Ammon's horn (tissue), 1 donor: ENCODE results near the gene SEMA3F.
A peak's percentile ranks its signal among the peaks of the same experiment; 100 is the strongest.

Source experiments
- DNase-seq: peaks from one replicate; pipeline ENCODE4 v3.0.0-alpha.2; 2016; ENCODE audit warnings: low spot score

The SEMA3F gene

DNA sequence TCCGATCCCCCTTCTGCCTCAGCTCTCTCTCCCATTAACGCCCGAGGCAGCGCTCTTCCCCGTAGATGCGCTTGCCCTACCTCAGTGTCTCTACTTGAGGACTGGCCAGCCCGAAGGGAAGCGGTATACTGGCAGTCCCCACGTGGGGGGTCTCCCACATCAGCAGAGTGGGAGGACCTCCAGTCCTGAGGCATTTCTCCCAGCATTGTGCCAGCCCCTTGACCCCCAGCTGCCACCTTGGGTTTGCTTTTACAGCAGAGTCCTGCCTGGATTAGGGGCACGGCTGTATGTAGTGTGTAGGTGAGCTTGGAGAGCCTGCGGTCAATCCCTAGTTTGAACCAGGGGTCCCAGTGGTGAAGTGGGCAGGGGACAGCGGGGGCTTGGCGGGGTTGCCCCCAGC is 767 bp downstream of the SEMA3F start:
- DNase-seq: no peak

DNA sequence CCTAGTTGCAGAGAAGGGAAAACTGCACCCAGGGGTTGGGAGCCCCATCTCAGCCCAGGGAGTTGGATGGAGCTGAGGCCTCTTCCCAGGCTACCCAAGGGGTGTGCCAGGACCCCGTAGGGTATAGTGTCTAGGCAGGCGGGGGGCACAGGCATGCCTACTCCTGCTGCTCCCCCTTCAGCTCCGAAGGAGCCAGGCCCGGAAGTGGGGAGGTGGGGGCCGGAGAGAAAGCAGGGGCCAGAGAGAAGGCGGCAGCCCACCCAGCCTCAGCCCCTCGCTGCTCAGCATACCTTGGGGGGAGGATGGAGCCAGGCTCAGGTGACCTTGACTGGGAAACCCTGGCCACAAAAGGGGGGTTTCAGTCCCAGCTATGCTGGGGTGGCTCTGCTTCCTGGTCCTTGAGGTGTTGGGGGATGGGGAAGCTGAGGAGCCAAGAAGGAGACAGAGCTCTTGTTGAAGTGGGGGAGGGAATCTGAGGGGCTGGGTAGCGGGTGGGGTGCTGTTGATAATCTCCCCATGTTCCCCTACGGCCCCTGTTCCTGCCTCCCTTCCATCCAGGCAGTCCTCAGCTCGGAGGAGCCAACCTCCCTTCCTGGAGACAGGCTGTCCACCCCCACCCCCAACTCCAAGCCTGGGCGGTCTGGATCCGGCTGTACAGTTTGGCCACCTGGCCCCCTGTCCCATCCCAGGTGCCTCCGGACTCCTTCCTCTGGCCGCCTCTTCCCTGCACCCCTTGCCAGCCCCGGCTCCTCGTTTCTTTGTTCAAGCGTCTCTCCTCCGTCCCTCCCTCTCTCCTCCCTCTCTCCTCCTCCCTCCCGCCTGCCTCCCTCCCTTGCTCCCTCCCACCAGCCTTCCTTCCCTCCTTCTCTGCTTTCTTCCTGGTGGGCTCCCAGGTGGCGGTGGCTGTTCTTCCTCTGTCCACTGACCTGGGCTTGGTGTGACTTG is 1.7 kb downstream of the SEMA3F start:
- no peak for DNase-seq

DNA sequence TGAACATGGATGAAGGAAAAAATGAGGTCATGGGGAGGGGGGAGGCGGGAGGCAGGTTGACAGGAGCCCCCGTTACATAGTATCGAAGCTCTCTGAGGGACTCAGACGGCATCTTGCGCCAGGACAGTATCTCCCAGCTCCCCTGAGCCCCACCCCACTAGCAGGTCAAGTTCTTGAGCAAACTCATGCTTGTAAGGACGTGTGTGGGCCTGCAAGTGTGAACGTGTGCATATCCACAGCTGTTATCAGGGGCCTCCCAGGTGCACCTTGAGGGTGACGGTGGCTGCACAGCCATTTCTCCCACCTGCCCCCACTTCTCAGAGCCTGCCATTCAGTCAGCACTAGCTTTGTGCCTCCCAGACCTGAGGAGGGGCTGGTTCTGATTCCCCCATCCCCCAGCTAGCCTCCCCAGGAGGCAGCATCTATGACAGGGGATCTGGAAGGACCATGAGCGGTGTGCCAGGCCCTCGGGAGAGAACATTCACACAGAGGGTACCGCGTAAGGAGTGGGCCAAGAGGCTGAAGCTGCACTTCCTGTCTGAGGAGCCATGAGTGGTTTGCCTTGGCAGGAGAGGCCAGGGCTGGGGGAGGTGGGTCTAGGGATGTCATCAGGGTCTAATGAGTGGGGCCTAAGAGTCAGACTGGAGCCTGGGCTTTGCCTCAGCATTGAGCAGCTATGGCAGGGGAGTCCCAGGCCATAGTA is 2.9 kb downstream of the SEMA3F start:
- DNase-seq: no peak

DNA sequence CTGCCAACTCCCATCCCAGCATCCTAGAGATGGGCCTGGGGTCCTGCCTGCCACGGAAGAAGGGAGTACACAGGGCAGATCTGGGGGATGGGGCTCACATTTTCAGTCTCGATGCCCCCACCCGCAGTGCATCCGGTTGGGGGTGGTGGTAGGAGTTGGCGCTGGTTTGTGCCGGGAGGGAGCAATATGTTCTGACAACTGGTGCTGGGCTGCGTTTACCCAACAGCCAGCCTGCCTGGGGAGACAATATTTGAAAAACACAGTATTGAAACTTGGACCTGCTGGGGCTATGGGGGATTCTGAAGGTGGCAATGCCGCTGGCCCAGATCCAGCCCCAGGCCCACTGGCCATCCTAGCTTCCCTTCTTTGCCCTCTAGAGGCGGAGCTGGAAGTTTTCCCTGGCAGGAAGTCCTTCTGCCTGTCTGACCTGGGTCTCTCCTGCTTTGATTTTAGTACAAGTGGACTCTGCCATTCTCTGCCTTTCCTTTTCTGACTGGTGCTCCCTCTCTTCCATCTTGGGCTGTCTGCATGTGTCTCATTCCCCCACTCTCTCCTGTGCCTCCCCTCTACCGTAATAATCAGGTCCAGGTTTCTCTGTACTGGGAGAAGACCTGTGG is 3.5 kb downstream of the SEMA3F start:
- DNase-seq: peak; percentile 40

DNA sequence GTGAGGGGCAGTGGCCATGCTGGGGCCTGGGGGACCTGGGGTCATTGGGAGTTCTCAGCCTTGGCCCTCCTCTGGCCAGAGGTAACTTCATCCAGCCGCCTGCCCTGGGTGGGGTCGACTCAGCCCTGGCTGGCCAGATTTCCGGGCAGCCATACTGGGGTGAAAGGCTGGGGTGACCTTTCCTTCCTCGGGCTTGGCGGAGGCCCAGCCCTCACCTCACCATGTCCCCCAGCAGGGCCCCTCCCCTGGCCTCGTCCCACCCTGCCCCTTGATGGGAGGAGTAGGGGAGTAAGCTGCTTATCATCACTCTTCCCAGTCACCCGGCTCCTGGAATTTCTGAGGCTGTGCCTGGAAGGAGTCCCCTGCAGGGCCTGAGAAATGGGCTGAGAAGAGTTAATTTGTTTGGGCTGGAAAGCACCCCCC is 5.4 kb downstream of the SEMA3F start:
- no peak for DNase-seq

DNA sequence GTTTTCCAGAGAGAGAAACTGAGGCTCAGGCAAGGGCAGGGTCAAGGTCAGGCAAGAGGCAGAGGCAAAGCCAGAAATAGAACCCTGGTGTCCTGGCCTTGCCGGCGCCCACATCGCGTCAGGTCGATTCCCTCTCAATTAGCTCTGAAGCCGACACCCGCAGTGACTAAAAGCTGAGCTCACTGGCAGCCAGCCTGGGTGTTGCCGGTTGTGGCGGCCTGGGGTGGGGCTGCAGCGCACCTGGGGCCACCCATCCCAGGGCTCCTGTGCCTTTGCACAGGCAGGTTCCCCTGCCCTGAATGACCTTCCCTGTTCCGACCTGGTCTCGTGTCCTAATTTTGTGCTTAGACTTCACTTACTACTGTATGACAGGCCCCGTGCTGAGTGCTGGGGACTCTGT is 6.2 kb downstream of the SEMA3F start:
- no peak for DNase-seq

DNA sequence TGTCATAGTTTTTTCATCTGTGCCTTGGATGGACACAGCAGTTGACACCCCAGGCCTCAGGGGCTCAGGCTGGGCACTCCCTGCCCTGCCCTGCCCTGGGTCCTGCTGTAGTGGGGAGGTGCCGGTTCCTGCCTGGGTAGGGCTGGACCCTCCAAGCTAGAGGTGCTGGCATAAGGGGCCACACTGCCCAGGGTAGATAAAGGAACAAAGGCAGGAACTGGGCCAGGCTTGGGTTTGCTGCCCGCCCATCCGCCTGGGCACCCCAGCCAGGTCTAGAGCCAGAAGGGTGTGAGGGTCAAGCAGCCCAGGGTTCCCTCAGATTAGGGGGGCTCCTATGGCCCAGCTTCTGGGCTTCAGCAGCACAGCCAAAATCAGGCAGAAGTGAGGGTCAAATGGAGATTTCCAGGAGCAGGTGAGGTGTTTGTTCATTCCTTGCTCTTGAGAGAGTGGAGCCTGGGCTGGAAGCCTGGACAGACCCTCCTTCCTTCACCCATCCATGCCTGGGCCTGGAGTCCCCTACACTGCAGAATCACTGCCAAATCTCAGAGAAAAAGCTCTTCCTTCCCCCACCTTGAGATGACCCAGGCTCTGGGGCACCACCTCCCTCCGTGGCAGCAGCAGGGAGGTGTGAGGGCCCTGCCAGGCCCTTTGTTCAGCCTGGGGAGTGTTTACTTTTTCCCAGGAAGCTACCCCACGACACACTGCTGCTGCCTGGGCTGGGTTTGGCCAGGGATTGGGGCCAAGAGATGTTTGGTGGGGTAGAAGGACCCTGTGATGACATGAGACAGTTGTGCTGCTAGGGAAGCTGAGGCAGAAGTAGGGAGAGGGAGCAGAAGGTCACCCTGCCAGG is 7.1 kb downstream of the SEMA3F start:
- no peak for DNase-seq

DNA sequence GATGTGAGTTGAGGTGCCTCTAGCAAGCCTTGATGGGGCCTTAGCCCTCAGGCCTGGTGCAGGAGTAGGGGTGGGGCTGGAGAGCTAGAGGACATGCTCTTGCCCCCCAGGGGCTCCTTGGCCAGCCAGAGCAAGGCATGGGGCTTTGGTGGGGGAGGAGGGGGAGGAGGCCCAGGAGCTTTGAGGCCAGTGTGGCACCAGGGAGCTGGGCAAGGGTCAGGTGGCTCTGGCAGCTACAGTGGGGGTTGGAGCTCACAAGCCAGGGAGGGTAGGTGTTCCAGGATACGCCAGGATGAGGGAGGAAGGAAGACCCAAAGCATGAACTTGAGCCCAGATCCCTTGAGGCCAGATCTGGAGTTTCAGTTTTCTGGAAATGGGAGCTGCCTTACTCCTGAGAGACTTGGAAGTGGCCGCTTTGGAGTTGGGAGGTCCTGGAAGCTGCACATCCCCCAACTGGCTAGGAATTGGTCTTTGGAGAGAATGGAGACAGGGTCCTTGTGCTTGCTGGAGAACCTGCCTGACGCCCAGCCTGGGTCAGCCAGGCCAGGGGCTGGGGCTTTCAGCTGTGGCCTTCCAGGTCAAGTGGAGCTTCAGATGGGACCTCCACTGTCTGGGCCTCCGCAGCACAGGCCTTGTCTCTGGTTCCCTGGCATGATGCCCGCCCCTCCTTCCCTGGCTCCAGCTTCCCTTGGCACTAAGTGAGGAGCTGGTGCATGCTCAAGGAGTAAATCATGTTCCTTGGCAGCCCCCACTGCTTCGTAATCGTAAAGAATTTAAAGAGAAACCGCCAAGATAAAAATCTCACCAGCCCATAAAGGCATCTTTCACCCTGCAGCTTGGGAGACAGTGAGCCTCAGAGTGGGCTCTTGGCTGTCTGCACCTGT is 8.7 kb downstream of the SEMA3F start:
- DNase-seq: peak; percentile 70

DNA sequence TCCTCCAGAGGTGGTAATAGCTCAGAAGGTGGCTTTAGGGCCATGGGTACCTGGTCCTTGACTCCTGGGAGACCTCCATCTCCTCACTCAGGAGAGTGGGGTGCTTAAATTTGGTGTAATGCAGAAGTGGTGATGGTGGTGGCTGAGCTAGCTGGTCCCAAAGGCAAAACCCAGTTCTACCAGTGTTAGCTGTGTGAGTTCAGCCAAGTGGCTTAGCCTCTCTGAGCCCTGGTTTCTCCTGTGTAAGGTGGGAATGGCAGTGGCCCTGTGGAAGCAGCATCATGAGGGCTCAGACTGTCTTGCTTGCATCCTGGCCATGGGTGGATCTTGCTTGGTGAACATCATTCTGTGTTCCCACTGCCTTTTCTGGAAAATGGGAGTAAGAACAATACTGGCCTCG is 9.4 kb downstream of the SEMA3F start:
- DNase-seq: no peak

DNA sequence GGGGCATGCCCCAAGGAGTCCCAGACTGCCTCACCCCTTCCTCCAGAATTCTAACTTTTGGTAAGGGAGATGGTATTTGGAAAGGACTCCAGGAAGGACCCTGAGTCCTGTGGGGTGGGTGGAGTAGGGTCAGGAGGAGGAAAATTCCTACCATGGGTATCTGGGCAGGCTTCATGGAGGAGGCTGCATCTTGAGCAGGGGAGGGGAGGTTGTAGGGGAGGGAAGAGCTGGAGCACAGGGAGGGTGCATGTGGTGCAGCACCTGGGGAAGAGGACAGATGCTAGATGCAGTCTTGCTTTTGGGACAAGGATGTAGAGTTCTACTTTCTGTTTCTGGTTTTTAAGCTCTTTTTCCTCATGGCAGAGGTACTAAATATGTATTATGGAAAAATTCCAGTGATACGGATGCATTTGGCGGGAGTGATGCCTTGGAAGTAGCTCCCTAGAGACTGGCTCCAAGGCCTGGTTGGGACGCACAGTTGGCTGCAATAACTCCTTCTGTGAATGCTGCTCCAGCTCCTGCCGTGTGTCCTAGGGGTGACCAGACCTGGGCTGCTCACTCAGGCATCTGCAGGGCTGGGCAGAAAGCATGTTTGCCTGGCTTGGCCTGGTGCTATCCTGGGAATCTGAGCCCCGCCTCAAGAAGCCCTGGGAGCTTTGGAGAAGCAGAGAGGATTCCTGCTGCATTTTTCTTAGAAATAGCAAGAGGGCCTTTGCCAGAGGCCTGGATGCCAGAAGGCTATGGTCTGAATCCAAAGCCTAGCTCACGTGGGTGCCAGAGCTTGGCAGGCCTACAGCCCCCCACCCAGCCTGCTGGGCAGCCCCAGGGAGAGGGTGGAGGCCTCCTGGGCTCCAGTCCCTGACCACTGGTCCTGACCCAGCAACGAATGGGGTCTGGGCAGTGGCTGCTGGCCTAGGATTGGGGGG is 10.1 kb downstream of the SEMA3F start:
- DNase-seq: peak; percentile 39

DNA sequence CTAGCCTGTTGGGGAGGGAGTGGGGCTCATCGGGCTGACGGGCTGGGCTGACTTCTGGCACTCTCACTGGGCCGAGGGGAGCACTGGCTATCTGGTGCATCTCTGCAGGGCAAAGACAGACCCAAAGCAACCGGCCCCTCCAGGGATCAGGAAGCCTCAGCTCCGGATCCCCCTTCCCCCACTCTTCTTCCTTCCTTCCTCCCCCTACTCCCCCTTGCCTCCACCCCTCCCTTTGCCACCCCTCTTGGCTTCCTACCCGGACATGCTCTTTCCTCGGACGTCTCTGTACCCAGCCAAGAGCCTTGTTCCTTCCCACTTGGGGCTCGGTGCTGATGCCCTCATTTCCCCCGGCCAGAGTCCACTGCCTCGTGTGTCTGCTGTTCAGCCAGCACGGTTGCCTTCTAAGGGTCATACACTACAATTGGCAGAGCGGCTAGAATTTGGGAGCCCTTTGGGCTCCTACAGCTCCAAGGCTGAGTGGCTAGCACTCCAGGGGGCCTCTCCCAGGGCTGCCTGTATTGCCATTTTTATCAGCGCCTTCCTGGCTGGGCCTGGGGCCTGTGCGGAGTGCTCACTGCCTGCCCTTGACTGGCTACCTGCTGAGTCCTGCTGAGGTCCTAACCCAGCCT is 10.9 kb downstream of the SEMA3F start:
- DNase-seq: peak; percentile 40

DNA sequence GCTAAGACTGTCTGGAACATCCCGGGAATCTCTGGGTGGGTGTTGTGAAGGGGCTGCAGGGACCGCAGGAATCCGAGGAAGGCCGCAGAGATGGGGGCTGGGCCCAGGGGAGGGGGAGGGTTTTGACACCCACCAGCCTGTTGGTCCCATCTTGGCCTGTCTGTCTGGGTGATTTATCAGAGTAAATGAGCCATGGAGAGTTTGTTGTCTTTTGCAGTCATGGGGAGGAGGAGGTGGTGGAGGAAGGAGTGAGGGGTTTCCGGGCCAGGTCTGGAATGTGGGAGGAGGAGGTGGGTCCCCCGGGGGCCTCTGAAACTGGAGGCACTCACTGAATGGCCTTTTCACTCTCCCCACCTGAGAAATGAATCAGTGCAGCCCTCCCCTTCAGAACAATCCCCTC is 11.5 kb downstream of the SEMA3F start:
- DNase-seq: no peak

DNA sequence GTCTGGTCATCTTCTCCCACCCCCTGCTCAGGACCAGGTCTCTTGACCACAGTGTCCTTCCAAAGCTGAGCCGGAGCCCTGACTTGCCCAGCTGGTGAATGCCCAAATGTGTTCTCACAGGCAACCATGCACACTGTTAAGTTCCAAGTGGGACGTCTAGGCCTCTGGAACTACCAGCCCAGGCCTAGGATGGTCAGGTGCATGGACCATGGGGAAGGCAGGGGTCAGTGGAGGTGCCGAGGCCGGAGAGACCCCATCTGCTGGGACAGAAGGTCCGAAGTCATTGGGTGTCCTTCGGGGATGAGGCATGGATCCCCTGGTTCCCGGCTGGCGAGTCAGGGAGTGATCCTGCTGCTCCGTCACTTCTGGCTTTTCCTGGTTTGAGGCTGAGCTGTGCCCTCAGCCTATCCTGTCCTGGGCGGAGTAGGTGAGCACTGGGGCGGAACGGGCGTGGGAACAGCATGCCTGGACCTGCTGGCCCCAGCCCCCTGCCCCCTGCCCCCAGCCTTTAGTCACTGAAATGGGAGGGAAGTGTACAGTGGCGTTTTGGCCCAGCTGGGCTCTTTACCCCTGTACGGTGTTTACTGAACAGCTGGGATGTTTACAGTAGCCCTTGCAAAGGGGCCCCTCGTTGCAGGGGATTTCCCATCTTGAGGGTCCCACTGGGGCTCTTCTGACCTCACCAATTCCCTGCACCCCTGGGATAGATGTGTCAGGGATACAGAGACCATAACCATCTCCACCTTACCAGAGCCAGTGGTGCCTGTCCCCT is 12.1 kb downstream of the SEMA3F start:
- no peak for DNase-seq

DNA sequence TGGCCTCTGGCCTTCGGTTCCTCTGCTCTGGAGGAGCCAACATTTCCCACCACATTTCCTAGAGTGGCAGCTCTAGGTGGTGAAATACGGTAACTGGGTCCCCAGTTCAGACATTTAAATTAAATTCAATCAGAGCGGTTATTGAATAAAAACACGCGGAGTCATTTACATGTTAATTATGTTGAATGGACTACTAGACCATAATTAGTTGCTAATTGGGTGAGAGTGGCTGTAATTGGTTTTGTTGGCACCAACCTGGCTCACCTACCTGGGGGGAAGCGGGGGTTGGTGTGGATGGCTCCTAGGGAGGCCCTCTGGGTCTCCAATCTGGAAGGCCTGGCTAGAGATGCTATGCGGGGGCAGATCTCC is 12.7 kb downstream of the SEMA3F start:
- no peak for DNase-seq

DNA sequence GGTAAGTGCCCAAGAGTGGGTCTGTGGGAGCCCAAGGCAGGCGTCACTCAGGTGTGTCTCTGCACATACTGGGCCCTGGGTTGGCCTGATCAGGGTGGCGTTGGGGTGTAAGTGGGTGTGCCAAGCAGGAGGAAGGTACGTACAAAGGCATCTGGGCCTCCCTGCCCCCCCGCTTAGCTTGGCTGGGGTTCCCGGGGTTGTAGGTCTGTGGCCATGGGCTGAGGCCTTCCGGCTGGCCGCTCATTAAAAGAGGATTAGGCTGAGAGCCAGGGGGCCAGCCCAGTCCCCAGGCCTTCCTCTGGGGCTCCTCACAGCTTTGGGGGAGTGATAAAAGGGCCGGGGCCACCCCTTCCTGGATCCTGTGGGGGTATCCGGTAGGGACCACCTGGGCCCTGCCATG is 13.3 kb downstream of the SEMA3F start:
- no peak for DNase-seq

DNA sequence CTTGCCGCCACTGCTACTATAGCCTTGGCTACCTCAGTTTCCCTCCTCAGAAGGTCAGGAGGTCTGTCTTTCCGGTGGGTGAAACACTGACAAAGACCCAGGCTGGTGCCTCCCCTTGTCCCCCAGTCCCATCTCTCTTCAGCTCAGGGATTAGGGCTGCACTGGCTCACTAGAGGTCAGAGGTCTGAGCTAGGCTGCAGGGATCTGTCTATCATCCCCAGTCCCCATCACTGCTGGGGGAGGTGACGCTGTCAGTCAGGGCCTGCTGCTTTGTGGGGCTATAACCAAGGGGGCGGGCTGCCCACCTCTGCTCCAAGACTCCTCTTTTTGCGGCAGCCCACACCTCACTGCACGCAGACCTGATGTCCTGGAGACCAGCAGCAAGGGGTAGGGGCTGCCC is 13.7 kb downstream of the SEMA3F start:
- DNase-seq: no peak

DNA sequence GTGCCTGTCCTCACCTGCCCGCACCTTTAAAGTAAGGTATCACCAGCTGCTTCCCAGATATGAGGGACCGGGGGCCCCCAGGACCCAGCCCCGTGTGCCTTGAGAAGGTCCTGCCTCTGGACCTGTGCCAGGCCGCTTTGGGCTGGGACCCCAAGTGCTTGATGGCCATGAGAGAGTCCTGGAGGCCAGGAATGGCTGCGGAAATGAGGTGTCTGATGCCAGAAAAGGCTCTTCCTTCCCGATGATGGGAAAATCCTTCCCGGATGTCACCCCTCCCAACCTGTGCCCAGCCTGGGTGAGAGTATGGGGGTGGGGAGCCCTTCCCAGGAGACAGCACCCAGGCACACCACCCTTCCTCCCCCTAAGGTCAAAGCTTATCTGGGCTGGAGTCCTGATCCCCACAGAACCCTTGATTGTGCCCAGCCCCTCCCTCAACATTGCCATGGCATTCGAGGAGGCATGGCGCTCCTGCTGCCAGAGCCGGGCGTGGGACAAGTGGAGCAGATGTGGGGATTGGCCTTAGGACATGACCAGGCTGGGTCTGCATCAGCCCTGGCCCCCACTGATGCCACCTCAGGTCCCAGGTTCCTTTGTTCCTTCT is 14.2 kb downstream of the SEMA3F start:
- no peak for DNase-seq

DNA sequence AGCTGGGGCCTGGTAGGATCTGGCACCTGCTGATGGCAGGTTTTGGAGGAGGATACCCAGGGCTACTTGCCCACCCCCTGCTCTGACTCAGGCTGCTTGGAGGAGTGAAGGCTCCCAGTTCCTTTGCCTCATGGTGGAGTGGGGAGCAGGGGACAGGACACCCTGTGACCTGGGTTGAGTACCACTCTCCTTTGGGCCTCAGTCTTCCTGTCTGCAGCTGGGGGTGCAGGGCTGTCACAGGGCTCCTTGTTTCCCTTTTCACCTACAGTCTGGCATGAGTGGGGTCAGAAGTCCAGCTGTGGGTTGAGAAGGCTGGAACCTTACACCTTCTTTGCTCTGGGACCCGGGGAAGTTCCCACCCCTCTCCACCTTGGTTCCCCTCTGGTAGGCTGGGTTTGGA is 14.7 kb downstream of the SEMA3F start:
- no peak for DNase-seq
